IPS-15b (cell line): ENCODE results near the gene FMN1.
A peak's percentile ranks its signal among the peaks of the same experiment; 100 is the strongest.

ENCODE experiments used
- H3K27me3 ChIP-seq: one replicate; pipeline ENCODE4 v1.6.1; 2013; ENCODE audit warnings: low read length; ENCODE audit not compliant: control insufficient read depth, insufficient read depth
- H3K36me3 ChIP-seq: one replicate; pipeline ENCODE4 v1.6.1; 2013; ENCODE audit warnings: low read length; ENCODE audit not compliant: control insufficient read depth, insufficient read depth
- H3K4me1 ChIP-seq: one replicate; pipeline ENCODE4 v1.6.1; 2013; ENCODE audit warnings: mild to moderate bottlenecking, low read length; ENCODE audit not compliant: control insufficient read depth, insufficient read depth
- H3K4me3 ChIP-seq: one replicate; pipeline ENCODE4 v1.5.1; 2013; ENCODE audit warnings: low read depth, low read length
- H3K9ac ChIP-seq: one replicate; pipeline ENCODE4 v1.6.1; 2013; ENCODE audit warnings: low read depth, mild to moderate bottlenecking, low read length
- H3K9me3 ChIP-seq: one replicate; pipeline ENCODE4 v1.6.1; 2013; ENCODE audit warnings: mild to moderate bottlenecking, low read length; ENCODE audit not compliant: control insufficient read depth, insufficient read depth

FMN1 gene

DNA sequence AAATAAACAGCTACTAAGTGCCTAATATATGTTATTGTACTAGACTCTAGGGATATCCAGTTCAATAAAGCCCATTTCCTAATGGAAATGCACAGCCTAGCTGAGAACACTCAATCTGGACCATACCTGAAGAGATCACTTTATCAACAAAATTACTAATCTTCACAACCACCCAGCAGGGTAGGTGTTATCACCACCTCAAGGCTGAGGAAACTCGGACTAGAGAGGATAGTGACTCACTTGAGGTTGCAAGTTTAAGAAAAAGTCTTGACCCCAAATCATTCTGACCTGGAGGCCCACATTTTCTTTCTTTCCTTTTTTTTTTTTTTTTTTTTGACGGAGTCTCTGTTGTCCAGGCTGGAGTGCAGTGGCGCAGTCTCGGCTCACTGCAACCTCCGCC lies 3.1 kb upstream of the FMN1 start:
- H3K27me3 ChIP-seq = peaks cover 8% of the 10 kb centered on the region
- H3K9me3 ChIP-seq = no peaks in the 10 kb centered on the region
- peaks cover 11% of the 10 kb centered on the region for H3K4me1 ChIP-seq
- no peak overlapping the region for H3K4me3 ChIP-seq
- no peaks in the 10 kb centered on the region for H3K36me3 ChIP-seq
- no peak overlapping the region for H3K9ac ChIP-seq

- Histone ChIP-seq H3K27me3 (peaks cover 8% of the 10 kb centered on the region), H3K4me1 (peaks cover 4% of the 10 kb centered on the region), H3K4me3 (peak overlapping the region; percentile 75), H3K36me3 (no peaks in the 10 kb centered on the region), H3K9ac (no peak overlapping the region), H3K9me3 (no peaks in the 10 kb centered on the region)
Observed at GRCh38 chr15:33194237-33194636, 277 bp downstream of the FMN1 start.

- Histone ChIP-seq H3K4me1 (peaks cover 4% of the 10 kb centered on the region), H3K9ac (no peak overlapping the region), H3K9me3 (no peaks in the 10 kb centered on the region), H3K4me3 (no peak overlapping the region), H3K36me3 (no peaks in the 10 kb centered on the region), H3K27me3 (peaks cover 8% of the 10 kb centered on the region)
Observed at GRCh38 chr15:33191591-33191990, 2.9 kb downstream of the FMN1 start.

GRCh38 chr15:33190539-33190938 lies 4.0 kb downstream of the FMN1 start:
- Histone ChIP-seq H3K4me1 (peaks cover 4% of the 10 kb centered on the region), H3K36me3 (no peaks in the 10 kb centered on the region), H3K27me3 (peaks cover 3% of the 10 kb centered on the region), H3K9ac (no peak overlapping the region), H3K9me3 (no peaks in the 10 kb centered on the region), H3K4me3 (no peak overlapping the region)

DNA sequence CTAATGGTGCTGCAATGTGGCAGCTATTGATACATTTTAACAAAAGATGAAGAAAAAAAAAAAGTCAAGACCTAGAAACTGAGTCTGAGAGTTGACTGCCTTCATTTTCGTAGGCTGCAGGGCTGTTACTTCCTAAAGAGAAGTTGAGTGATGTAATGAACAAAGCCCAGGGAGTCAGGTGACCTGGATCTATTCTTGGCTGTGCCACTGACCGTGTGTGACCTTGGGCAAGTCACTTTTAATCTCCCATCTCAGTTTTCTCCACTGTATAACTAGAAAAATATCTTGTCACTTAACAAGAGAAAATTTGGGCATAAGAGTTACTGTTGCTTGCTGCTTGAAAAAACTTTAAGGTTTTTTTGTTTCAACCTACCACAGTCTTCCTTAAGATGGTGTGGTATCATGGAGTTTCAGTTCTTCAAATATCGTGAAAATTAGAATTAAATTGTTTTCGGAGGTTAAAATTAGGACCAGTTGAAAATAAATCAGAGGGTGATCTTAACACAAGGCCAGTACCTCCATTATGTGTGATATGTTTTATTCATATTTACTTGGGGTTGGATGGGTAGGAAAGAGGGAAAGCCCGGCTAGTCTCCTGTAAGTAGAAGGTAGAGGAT lies 5.8 kb downstream of the FMN1 start:
- Histone ChIP-seq H3K4me3 (no peak overlapping the region), H3K4me1 (peaks cover 4% of the 10 kb centered on the region), H3K9ac (no peak overlapping the region), H3K9me3 (no peaks in the 10 kb centered on the region), H3K36me3 (no peaks in the 10 kb centered on the region), H3K27me3 (peaks cover 3% of the 10 kb centered on the region)

DNA sequence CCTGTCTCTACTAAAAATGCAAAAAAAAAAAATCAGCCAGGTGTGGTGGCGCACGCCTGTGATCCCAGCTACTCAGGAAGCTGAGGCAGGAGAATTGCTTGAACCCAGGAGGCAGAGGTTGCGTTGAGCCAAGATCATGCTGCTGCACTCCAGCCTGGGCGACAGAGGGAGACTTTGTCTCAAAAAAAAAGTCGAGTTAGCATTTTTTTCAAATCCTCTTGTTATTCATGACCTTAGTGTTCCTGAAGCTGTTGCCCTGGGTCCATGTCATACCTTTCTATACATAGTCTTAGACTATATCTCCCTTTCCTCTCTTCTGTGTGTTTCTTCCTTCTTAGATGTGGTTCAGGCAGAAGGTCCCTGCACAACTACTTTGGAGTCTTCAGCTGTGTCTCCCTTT lies 6.4 kb downstream of the FMN1 start:
- H3K36me3 ChIP-seq = no peaks in the 10 kb centered on the region
- no peak overlapping the region for H3K4me3 ChIP-seq
- H3K27me3 ChIP-seq = no peaks in the 10 kb centered on the region
- no peaks in the 10 kb centered on the region for H3K9me3 ChIP-seq
- H3K9ac ChIP-seq = no peak overlapping the region
- no peaks in the 10 kb centered on the region for H3K4me1 ChIP-seq

- Histone ChIP-seq H3K9ac (no peak overlapping the region), H3K4me3 (no peak overlapping the region), H3K9me3 (no peaks in the 10 kb centered on the region), H3K4me1 (no peaks in the 10 kb centered on the region), H3K36me3 (no peaks in the 10 kb centered on the region), H3K27me3 (no peaks in the 10 kb centered on the region)
Observed at GRCh38 chr15:33183334-33183733, 11.2 kb downstream of the FMN1 start.

DNA sequence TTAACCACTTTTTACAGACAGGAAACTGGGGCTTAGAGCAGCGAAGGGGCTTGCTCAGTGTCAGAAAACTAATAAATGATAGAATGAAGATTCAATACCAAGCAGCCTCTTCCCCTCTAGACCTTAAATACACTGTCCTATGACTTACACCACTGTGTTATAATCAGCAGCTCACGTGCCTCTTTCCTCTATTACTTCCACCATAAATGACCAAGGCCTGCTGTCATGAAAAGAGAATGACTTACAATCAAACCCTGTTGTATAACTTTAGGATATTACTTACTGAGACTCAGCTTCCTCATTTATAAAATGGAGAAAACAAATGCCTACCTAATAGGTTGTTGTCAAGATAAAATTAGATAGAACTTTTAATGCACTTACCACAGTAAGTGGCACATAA lies 11.6 kb downstream of the FMN1 start:
- H3K4me3 ChIP-seq = no peak overlapping the region
- H3K9ac ChIP-seq = no peak overlapping the region
- H3K36me3 ChIP-seq = no peaks in the 10 kb centered on the region
- H3K9me3 ChIP-seq = no peaks in the 10 kb centered on the region
- H3K27me3 ChIP-seq = no peaks in the 10 kb centered on the region
- H3K4me1 ChIP-seq = no peaks in the 10 kb centered on the region

GRCh38 chr15:33182278-33182905 lies 12.1 kb downstream of the FMN1 start:
- H3K4me1 ChIP-seq = no peaks in the 10 kb centered on the region
- H3K9ac ChIP-seq = no peak overlapping the region
- H3K27me3 ChIP-seq = no peaks in the 10 kb centered on the region
- H3K4me3 ChIP-seq = no peak overlapping the region
- no peaks in the 10 kb centered on the region for H3K9me3 ChIP-seq
- H3K36me3 ChIP-seq = no peaks in the 10 kb centered on the region

DNA sequence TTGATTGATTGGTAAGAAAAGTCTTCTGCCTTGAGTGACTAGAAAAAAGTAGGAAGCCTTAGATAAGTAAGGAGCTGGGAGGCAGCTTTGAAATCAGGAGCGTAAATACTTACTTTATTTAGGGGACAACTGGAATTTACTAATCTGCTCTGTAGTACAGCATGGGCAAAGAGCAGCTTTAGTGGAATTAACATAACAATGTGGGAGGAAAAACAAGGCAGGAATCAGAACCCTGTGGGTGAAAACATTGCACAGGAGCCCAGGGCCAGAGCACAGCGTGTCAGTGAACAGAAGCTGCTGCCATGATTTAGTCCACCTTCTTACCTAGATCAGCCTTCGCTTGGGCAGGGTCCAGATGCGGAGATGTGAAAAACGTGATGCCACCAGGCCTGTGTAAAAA lies 14.6 kb downstream of the FMN1 start:
- H3K4me1 ChIP-seq = no peaks in the 10 kb centered on the region
- H3K9me3 ChIP-seq = no peaks in the 10 kb centered on the region

DNA sequence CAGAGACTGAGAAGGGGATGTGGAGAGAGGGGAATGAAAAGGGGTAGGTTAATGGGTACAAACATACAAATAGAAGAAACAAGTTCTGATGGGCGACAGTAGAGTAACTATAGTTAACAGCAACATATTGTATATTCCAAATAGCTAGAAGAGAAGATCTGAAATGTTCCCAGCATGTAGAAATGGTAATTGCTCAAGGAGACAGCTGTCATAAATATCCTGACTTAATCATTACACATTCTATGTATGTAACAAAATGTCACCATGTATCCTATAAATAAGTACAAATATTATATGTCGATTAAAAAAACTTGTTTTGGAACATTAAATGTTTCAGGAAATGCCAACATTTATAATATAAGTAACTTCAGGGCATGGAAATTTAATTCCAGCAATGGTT lies 23.3 kb downstream of the FMN1 start:
- H3K4me3 ChIP-seq = no peak overlapping the region
- no peaks in the 10 kb centered on the region for H3K4me1 ChIP-seq
- no peaks in the 10 kb centered on the region for H3K9me3 ChIP-seq
- no peaks in the 10 kb centered on the region for H3K36me3 ChIP-seq
- no peaks in the 10 kb centered on the region for H3K27me3 ChIP-seq
- no peak overlapping the region for H3K9ac ChIP-seq

More for the DNA sequence above, 14.6 kb downstream of the FMN1 start:
- H3K27me3 ChIP-seq = no peaks in the 10 kb centered on the region
- no peak overlapping the region for H3K4me3 ChIP-seq
- H3K36me3 ChIP-seq = no peaks in the 10 kb centered on the region
- H3K9ac ChIP-seq = no peak overlapping the region

- H3K36me3 ChIP-seq = no peaks in the 10 kb centered on the region
Observed at GRCh38 chr15:33169625-33170024, 24.9 kb downstream of the FMN1 start.

More at GRCh38 chr15:33169625-33170024, 24.9 kb downstream of the FMN1 start:
- H3K27me3 ChIP-seq = no peaks in the 10 kb centered on the region
- H3K9me3 ChIP-seq = no peaks in the 10 kb centered on the region
- no peak overlapping the region for H3K4me3 ChIP-seq
- no peak overlapping the region for H3K9ac ChIP-seq
- no peaks in the 10 kb centered on the region for H3K4me1 ChIP-seq
